SU-DHL-6 (cell line): Measurements from ENCODE around the gene PLD1.

Experiments
- H2AFZ ChIP-seq: fragments of 200-600 bp; sonication (generic); 2 replicates; pipeline ENCODE4 v1.6.1; 2014; ENCODE audit warnings: low read depth, mild to moderate bottlenecking, moderate library complexity, mixed read lengths, antibody characterized with exemption, low read length; ENCODE audit not compliant: severe bottlenecking
- H3F3A ChIP-seq: fragments of 200-600 bp; shearing (Covaris generic); 2 replicates; pipeline ENCODE4 v1.6.0; 2016; ENCODE audit warnings: antibody characterized with exemption, mild to moderate bottlenecking; ENCODE audit not compliant: insufficient read depth
- H3K27ac ChIP-seq: fragments of 200-600 bp; sonication (generic); 2 replicates; pipeline ENCODE4 v1.5.1; 2016; ENCODE audit warnings: low read depth, mild to moderate bottlenecking, low read length, moderate library complexity, mixed read lengths
- H3K27me3 ChIP-seq: fragments of 200-600 bp; sonication (generic), shearing (Covaris generic); 2 replicates; pipeline ENCODE4 v1.6.0; 2014; ENCODE audit warnings: mild to moderate bottlenecking, low read length
- H3K36me3 ChIP-seq: fragments of 200-600 bp; sonication (generic); 2 replicates; pipeline ENCODE4 v1.6.1; 2014; ENCODE audit warnings: mild to moderate bottlenecking, low read length, mixed read lengths
- H3K4me2 ChIP-seq: fragments of 300-600, 200-600 bp; shearing (Covaris generic), sonication (generic); 2 replicates; pipeline ENCODE4 v1.6.0; 2014; ENCODE audit warnings: low read length, low read depth, mild to moderate bottlenecking; ENCODE audit not compliant: poor library complexity, severe bottlenecking
- H3K4me3 ChIP-seq: fragments of 200-600 bp; sonication (generic); 2 replicates; pipeline ENCODE4 v1.5.1; 2014; ENCODE audit warnings: antibody characterized with exemption, low read length, mild to moderate bottlenecking, mixed read lengths; ENCODE audit not compliant: insufficient read depth, poor library complexity, severe bottlenecking
- H3K79me2 ChIP-seq: fragments of 200-600 bp; sonication (generic); 2 replicates; pipeline ENCODE4 v1.6.1; 2014; ENCODE audit warnings: mild to moderate bottlenecking, low read length, moderate library complexity; ENCODE audit not compliant: insufficient read depth
- H3K9ac ChIP-seq: fragments of 200-600 bp; sonication (generic); 2 replicates; pipeline ENCODE4 v1.7.0; 2014; ENCODE audit warnings: mild to moderate bottlenecking, low read length
- H3K9me2 ChIP-seq: fragments of 200-600 bp; sonication (generic); replicated peaks from 2 replicates; pipeline ENCODE4 v1.6.1; 2014; ENCODE audit warnings: low read length; ENCODE audit not compliant: insufficient read depth
- H3K9me3 ChIP-seq: fragments of 200-600 bp; sonication (generic); 2 replicates; pipeline ENCODE4 v1.6.1; 2014; ENCODE audit warnings: low read length, mixed read lengths; ENCODE audit not compliant: insufficient read depth
- H4K20me1 ChIP-seq: fragments of 200-600 bp; sonication (generic); 2 replicates; pipeline ENCODE4 v1.6.1; 2014; ENCODE audit warnings: low read depth, mild to moderate bottlenecking, antibody characterized with exemption, low read length, moderate library complexity, mixed read lengths
- EZH2phosphoT487 ChIP-seq: fragments of 200-600 bp; sonication (generic), shearing (Covaris generic); conservative IDR thresholded peaks from 2 replicates; pipeline ENCODE4 v1.6.1; 2018; ENCODE audit warnings: mild to moderate bottlenecking, antibody characterized with exemption, low read length, moderate library complexity, mixed read lengths
- TF ChIP-seq, protein P1 (sequence below): fragments of 200-600 bp; sonication (generic); IDR thresholded peaks from one replicate; pipeline ENCODE4 v1.5.1; 2017; ENCODE audit warnings: antibody characterized with exemption, mild to moderate bottlenecking, low read length, moderate library complexity; ENCODE audit not compliant: insufficient read depth, poor library complexity, severe bottlenecking

The PLD1 gene

DNA sequence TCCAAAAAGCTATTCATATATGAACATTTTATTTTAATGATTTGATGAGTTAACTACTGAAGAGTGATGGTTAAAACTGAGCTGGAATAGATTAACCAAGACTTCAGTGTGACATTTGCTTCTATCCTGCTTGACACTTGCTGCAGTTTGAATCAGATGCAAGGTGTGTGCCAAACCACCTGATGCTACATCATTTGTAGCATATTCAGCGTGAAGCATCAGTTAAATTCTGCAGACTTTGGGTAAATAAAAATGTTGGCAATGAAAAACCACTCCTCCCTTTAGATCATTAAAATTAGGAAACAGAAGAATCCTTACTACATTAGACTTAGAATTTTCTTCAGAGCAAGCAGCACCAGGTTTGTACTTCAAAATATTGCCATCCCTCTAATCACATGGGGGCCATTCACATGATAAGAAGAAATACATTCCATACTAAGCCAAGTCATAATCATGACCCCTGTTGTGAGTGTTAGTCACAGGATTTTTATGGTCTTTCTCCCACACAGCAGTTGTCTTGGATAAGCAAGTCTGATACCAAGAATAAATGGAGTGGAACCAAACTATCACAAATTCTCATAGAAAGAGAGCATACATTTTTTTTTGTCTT is 189.4 kb downstream of the PLD1 start:
- TF ChIP-seq, protein P1, sequence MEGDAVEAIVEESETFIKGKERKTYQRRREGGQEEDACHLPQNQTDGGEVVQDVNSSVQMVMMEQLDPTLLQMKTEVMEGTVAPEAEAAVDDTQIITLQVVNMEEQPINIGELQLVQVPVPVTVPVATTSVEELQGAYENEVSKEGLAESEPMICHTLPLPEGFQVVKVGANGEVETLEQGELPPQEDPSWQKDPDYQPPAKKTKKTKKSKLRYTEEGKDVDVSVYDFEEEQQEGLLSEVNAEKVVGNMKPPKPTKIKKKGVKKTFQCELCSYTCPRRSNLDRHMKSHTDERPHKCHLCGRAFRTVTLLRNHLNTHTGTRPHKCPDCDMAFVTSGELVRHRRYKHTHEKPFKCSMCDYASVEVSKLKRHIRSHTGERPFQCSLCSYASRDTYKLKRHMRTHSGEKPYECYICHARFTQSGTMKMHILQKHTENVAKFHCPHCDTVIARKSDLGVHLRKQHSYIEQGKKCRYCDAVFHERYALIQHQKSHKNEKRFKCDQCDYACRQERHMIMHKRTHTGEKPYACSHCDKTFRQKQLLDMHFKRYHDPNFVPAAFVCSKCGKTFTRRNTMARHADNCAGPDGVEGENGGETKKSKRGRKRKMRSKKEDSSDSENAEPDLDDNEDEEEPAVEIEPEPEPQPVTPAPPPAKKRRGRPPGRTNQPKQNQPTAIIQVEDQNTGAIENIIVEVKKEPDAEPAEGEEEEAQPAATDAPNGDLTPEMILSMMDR = no peak
- no peak for TF ChIP-seq EZH2phosphoT487
- Histone ChIP-seq H3K9ac (no peak overlapping the region), H3K27ac (no peak overlapping the region), H3K27me3 (no peaks in the 10 kb centered on the region), H3F3A (no peaks in the 10 kb centered on the region), H3K9me2 (no peaks in the 10 kb centered on the region), H3K9me3 (no peaks in the 10 kb centered on the region), H3K4me2 (no peak overlapping the region), H3K79me2 (no peaks in the 10 kb centered on the region), H3K36me3 (no peaks in the 10 kb centered on the region), H4K20me1 (no peaks in the 10 kb centered on the region), H3K4me3 (no peak overlapping the region), H2AFZ (no peak overlapping the region)

DNA sequence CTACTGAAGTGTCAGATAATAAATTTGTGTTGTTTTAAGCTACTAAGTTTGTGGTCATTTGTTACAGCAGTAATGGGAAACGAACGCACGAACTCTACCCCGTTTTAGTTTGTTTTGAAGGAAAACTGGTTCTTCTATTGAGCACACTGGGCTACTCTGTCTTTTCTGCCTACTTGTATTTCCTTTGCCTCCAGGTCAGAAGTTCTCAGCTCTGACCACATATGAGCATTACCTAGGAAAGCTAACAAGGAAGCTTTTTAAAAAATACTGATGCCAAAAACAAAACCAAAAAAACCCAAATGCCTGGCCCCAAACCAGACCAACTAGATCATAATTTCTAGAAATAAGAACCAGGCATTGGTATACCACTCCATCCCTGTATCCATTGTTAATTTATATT is 193.5 kb downstream of the PLD1 start:
- TF ChIP-seq EZH2phosphoT487 = no peak
- TF ChIP-seq, protein P1 = no peak
- Histone ChIP-seq H4K20me1 (no peaks in the 10 kb centered on the region), H3K9me2 (no peaks in the 10 kb centered on the region), H3K36me3 (no peaks in the 10 kb centered on the region), H3K79me2 (no peaks in the 10 kb centered on the region), H3K27ac (no peak overlapping the region), H3F3A (0 out of 2 replicates have a peak, but pooled peaks cover 3% of the 10 kb centered on the region), H3K9ac (no peak overlapping the region), H3K4me2 (no peak overlapping the region), H2AFZ (no peak overlapping the region), H3K4me3 (no peak overlapping the region), H3K9me3 (no peaks in the 10 kb centered on the region), H3K27me3 (no peaks in the 10 kb centered on the region)

DNA sequence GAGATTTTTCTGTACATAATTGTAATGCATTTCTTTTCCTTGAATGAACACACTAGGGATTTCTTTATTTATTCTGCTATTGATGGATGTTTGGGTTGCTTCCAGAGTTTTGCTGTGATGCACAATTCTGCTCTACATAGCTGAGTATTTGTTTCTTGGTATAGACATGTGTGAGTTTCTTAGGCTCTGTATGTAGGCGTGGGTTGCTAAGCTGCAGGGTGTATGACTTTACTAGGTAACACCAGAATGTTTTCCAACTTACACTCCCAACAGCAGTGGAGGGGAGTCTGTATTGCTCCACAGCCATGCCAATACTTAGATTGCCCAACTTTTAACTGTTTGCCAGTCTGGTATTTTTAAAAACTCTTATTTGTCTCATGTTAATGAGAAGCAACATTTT is 194.6 kb downstream of the PLD1 start:
- Histone ChIP-seq H4K20me1 (no peaks in the 10 kb centered on the region), H2AFZ (no peak overlapping the region), H3K9me2 (no peaks in the 10 kb centered on the region), H3K79me2 (no peaks in the 10 kb centered on the region), H3K27ac (no peak overlapping the region), H3K4me3 (no peak overlapping the region), H3K36me3 (no peaks in the 10 kb centered on the region), H3K9me3 (no peaks in the 10 kb centered on the region), H3F3A (0 out of 2 replicates have a peak, but pooled peaks cover 3% of the 10 kb centered on the region), H3K27me3 (no peaks in the 10 kb centered on the region), H3K4me2 (no peak overlapping the region), H3K9ac (no peak overlapping the region)
- TF ChIP-seq, protein P1 = no peak
- TF ChIP-seq EZH2phosphoT487 = no peak
